Cardiac fibroblast (primary cell): Measurements from ENCODE around the gene FOXK2.

Experiments
- DNase-seq, 2 donors: peaks; one replicate each; pipeline versions ENCODE4 v3.0.0 to v3.0.0-alpha.2; 2010; ENCODE audit warnings: low read depth in 2 of 2
- H3K4me3 ChIP-seq, 2 donors: replicated peaks in 1 of 2; 1 replicate in 1 of 2; 2 replicates in 1 of 2; pipeline ENCODE4 v1.5.1; 2011; ENCODE audit warnings: low read depth in 2 of 2, low read length in 2 of 2, mild to moderate bottlenecking in 2 of 2, moderate library complexity in 1 of 2
- CTCF ChIP-seq: IDR thresholded peaks from one replicate; pipeline ENCODE4 v1.5.1; 2011; ENCODE audit warnings: low read depth, mild to moderate bottlenecking, low read length, inconsistent platforms

The FOXK2 gene

GRCh38 chr17:82619641-82620040 lies 100.1 kb downstream of the FOXK2 start:
- TF ChIP-seq CTCF, result no peak
- no peak for DNase-seq

GRCh38 chr17:82623707-82624106 lies 104.2 kb downstream of the FOXK2 start:
- no peak overlapping the region for H3K4me3 ChIP-seq
- TF ChIP-seq CTCF, result no peak
- DNase-seq, result no peak

More at GRCh38 chr17:82619641-82620040, 100.1 kb downstream of the FOXK2 start:
- no peak overlapping the region for H3K4me3 ChIP-seq

- TF ChIP-seq CTCF, result no peak
- H3K4me3 ChIP-seq, result no peak overlapping the region
- no peak for DNase-seq
These were observed 107.9 kb downstream of the FOXK2 start for GRCh38 chr17:82627405-82627804.

GRCh38 chr17:82629748-82630147 lies 110.2 kb downstream of the FOXK2 start:
- no peak overlapping the region for H3K4me3 ChIP-seq
- TF ChIP-seq CTCF, result no peak
- no peak for DNase-seq

- no peak for TF ChIP-seq CTCF
- no peak overlapping the region for H3K4me3 ChIP-seq
- DNase-seq, result no peak
These were observed 110.7 kb downstream of the FOXK2 start for GRCh38 chr17:82630212-82630611.

GRCh38 chr17:82631544-82631943 lies 112.0 kb downstream of the FOXK2 start:
- TF ChIP-seq CTCF, result no peak
- no peak for DNase-seq
- no peak overlapping the region for H3K4me3 ChIP-seq

- peak in 1 of 2 donors; percentile 4 for DNase-seq
- no peak for TF ChIP-seq CTCF
These were observed 112.9 kb downstream of the FOXK2 start for GRCh38 chr17:82632451-82632850.

More at GRCh38 chr17:82632451-82632850, 112.9 kb downstream of the FOXK2 start:
- no peak overlapping the region for H3K4me3 ChIP-seq
